ENCODE measurements around the gene NCOA4.
"Not testable (repeated sequence)": the region's sequence is repeated elsewhere in the genome, so short reads cannot be mapped to it uniquely, and the experiment has no call there.

The NCOA4 gene

GRCh38 chr10:46052057-46052790, 21.8 kb upstream of the NCOA4 start:
- no peak for TF ChIP-seq CTCF (IDR thresholded peaks at IDR 0.05; ENCODE audit: insufficient read depth, low read depth, low read length, missing control alignments)
- DNase-seq (ENCODE audit: low read depth): peak; percentile 17
- no peak overlapping the region for H3K4me3 ChIP-seq (ENCODE audit: low read length)

- peak; percentile 29 for DNase-seq (ENCODE audit: low read depth)
- no peak overlapping the region for H3K4me3 ChIP-seq (ENCODE audit: low read length)
- no peak for TF ChIP-seq CTCF (IDR thresholded peaks at IDR 0.05; ENCODE audit: insufficient read depth, low read depth, low read length, missing control alignments)
Measured at GRCh38 chr10:46050941-46051623, 20.7 kb upstream of the NCOA4 start.

GRCh38 chr10:46049497-46049831, 19.0 kb upstream of the NCOA4 start:
- H3K4me3 ChIP-seq (ENCODE audit: low read length); DNase-seq (ENCODE audit: low read depth): not testable (repeated sequence)

- no peak for TF ChIP-seq CTCF (IDR thresholded peaks at IDR 0.05; ENCODE audit: insufficient read depth, low read depth, low read length, missing control alignments)
- no peak overlapping the region for H3K4me3 ChIP-seq (ENCODE audit: low read length)
- peak; percentile 60 for DNase-seq (ENCODE audit: low read depth)
Measured at GRCh38 chr10:46048152-46048551, 17.7 kb upstream of the NCOA4 start.

- no peak for DNase-seq (ENCODE audit: low read depth)
- TF ChIP-seq CTCF (IDR thresholded peaks at IDR 0.05; ENCODE audit: insufficient read depth, low read depth, low read length, missing control alignments): no peak
- H3K4me3 ChIP-seq (ENCODE audit: low read length): no peak within 1 kb of the TSS
Measured at GRCh38 chr10:46046261-46046660, 15.8 kb upstream of the NCOA4 start, which contains the start of gene MSMB. MSMB (minus strand) TSS chr10:46046269; CDS start chr10:46046237, 32 bp downstream.

- H3K4me3 ChIP-seq (ENCODE audit: low read length): no peak overlapping the region
- TF ChIP-seq CTCF (IDR thresholded peaks at IDR 0.05; ENCODE audit: insufficient read depth, low read depth, low read length, missing control alignments): no peak
- peak; percentile 88 for DNase-seq (ENCODE audit: low read depth)
Measured at GRCh38 chr10:46042527-46042926, 12.1 kb upstream of the NCOA4 start.

- TF ChIP-seq CTCF (IDR thresholded peaks at IDR 0.05; ENCODE audit: insufficient read depth, low read depth, low read length, missing control alignments): no peak
Measured at GRCh38 chr10:46040004-46040403, 9.6 kb upstream of the NCOA4 start.

More at GRCh38 chr10:46040004-46040403, 9.6 kb upstream of the NCOA4 start:
- no peak overlapping the region for H3K4me3 ChIP-seq (ENCODE audit: low read length)
- DNase-seq (ENCODE audit: low read depth): peak; percentile 76
